GM19452 (cell line): ENCODE results near the gene MT1A.

Experiments
- ATAC-seq: cut with Tn5 transposase; IDR thresholded peaks from one replicate; pipeline ENCODE4 v1.9.1; 2021; ENCODE audit not compliant: unreplicated experiment

MT1A gene

DNA sequence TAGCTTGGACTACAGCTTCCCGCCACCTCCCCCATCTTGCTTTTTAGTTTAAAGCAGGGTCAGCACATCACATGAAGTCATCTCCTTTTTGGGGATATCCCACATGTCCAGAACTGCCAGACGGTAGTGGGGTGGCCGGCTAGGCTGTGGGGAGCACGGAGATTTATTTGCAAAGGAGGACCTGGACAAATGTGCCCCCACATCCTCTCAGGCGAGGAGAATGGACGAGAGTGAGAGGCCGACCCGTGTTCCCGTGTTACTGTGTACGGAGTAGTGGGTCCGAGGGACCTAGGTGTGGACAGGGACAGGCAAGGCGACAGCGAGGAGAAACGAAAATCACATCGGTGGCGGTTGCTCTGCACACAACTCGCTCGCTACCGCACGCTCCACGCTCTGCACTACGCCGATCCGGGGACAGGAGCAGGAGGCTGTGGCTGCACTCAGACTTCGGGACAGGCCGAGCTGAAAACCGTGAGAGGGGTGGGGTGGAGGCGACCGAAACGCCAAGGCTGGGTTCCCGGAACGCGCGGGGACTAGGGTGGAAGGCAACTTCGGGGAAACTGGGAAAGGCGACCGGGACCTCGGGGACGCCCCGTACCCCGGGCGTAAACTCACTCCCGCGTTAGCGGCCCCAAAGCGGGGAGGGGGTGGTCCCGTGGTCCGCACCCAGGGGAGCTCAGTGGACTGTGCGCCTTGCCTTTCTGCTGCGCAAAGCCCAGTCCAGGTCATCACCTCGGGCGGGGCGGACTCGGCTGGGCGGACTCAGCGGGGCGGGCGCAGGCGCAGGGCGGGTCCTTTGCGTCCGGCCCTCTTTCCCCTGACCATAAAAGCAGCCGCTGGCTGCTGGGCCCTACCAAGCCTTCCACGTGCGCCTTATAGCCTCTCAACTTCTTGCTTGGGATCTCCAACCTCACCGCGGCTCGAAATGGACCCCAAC is at the start of gene MT1A:
Gene MT1A (plus strand): TSS at position 853 of the 937 bp plus-strand sequence. CDS start 73 bp downstream, at position 926.
- ATAC-seq: no peak

DNA sequence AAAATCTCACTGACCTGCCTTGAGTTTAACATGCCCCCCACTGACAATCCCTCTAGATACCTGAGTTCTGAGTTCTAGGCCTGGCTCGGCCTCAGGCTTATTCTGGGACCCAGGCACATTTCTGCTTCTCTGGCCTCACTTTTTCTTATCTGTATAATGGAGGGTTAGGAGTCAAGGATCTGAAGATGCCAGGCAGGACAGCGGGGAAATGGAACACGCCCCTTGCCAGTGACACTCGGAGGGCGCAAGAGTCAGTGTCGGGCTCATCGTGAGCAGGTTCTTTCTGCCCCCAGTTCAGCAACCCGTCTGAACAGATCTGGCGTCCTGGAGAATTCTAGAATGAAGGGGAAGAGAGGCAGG is 49.7 kb upstream of the MT1A start:
- no peak for ATAC-seq

DNA sequence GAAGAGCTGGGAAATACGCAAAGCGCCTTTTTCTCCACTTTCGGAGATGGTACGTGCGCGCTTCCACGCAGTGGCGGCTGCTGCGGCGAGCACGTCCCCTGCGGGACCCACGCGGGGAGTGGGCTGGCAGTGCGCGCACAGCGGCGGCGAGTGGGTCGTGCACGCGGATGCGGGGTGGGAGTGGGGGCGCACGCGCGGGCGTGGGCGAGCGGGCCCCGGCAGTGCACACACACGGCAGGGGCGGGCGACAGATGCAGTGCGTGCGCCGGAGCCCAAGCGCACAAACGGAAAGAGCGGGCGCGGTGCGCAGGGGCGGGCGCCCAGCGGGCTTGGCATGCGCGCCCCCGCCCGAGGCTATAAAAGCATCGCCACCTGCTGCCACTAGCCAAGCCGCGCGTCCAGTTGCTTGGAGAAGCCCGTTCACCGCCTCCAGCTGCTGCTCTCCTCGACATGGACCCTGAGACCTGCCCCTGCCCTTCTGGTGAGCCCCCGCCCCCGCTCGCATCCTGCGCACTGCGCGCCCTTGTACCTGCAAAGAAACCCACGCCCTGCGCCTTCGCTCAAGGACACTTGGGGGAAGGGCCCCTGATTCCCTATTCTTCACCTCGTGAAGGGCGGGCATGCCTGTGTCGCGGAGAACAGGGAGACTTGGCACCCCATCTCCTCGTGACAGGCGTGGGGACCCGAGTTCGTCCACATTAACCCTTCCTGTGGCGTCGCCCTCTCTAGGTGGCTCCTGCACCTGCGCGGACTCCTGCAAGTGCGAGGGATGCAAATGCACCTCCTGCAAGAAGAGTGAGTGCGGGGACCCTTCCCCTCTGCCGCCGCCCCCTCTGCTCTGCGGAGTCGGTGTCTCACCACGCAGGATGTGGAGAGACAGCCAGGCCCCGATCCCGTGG is 49.1 kb upstream of the MT1A start, which contains the start of gene MT3:
Gene MT3 (plus strand): TSS at position 388 of the 899 bp plus-strand sequence. CDS start 63 bp downstream, at position 451.
- no peak for ATAC-seq

DNA sequence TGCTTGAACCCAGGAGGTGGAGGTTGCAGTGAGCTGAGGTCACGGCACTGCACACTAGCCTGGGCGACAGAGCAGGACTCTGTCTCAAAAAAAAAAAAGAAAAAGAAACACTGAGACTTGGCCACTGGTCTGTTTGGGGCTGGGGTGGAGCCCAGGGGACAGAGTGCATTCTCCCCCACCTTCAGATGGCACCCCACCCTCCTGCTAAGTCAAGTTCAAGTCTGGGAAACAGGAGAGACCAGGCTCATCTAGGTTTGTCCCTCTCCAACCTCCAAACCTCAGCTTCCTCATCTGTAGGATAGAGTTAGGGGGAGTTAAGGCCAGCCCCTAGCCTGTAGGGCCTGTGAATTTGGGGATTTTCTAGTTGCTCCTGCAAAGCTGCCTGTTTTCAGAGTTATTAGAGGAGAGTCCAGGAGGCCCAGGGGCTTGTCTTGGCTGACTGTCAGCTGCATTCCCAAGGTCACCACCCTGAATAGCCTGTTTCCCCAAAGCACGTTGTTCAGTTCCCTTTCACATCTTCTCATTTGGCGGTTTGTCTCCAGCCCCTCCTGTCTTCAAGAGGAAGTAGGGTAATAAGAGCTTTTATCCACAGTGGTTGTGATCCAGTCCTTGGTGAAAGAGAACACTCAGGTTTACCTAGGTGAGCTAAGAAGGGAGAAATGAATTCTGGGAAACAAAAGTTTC is 46.9 kb upstream of the MT1A start:
- ATAC-seq: no peak

DNA sequence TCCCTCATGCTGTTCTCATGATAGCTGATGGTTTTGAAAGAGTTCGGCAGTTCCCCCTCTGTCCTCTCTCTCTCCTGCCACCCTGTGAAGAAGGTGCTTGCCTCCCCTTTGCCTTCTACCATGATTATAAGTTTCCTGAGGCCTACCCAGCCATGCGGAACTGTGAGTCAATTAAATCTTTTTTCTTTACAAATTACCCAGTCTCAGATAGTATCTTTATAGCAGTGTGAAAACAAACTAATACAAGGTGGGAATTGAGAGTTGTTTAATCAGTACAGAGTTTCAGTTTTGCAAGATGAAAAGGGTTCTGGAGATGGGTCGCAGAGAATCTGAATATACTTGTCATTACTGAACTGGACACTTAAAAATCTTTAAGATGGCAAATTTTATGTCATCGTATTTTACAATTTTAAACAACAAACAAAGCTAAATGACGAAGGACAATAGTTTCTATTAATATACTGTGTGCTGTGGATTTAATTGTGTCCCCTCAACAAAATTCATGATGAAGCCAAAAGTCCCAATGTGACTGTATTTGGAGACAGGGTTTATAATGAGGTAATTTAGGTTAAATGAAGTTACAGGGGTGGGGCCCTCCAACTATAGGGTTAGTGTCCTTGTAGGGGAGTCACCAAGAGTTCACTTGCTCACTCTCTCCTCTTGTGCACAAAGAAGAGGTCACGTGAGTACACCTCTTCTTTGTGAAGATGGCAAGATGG is 44.7 kb upstream of the MT1A start:
- ATAC-seq: no peak

DNA sequence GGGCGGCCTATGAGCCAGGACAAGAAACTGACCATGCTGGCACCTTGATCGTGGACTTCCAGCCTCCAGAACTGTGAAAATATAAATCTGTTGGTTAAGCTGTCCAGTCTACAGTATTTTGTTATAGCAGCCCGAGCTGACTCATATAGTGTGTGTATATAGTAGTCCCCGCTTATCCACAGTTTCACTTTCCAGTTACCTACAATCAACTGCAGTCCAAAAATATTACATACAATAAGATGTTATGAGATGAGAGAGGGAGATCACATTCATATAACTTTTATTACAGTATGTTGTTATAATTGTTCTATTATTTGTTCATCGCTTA is 44.2 kb upstream of the MT1A start:
- ATAC-seq: no peak

DNA sequence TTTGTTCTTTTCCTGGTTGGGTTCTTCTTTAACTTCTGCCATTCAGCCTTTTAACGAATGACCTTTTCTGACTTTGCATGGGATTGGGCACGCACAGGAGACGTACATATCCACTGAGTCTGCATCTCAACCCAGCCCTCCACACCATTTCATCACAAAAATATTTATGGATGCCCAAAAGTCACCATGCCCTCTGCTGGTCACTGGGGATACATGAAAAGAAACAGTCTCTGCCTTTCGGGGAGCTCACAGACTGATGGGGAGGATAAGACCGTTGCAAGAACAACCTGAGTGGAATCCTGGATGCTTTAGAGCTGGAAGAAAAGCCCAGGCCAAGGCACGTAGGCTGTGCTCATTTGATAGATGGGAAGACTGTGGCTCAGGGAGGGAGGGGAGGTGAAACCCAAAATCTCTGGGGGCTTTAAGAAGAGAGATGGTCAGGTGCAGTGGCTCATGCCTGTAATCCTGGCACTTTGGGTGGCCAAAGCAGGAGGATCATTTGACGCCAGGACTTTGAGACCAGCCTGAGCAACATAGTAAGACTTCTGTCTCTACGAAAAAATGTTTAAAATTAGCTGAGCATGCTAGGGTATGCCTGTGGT is 38.0 kb upstream of the MT1A start:
- ATAC-seq: no peak

DNA sequence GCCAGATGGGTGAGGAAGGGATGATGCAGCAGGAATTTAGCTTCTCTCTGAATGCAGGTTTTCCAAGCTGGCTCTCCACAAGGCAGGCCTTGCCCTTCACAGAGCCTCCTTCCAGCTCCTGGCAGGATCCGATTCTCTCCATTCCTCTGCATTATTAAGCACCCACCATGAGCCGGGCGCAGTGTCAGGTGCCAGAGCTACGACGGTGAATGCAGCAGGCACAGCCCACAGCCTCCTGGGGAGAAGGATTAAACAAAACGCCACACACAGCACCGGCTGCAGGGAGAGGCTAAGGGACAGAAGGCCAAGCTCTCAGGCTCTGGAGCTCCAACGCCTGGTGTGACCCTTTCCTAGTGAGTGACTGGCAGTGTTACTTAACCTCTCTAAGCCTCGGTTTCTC is 37.1 kb upstream of the MT1A start:
- no peak for ATAC-seq

DNA sequence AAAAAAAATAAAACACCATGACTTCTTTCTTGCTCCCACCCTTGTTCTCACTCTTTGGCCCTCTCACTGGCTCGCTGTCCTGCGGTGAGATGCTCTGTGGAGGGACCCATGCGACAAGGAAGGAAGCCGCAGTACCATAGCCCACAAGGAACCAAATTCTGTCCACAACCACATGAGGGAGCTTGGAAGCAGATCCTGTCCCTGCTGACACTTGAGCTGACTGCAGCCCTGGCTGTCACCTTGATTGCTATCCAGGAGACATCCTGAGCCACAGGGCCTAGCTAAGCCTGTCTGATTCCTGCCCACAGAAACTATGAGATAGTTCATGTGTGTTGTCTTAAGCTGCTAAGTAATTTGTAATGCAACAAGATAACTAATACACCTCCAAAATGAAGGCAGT is 34.9 kb upstream of the MT1A start:
- no peak for ATAC-seq

DNA sequence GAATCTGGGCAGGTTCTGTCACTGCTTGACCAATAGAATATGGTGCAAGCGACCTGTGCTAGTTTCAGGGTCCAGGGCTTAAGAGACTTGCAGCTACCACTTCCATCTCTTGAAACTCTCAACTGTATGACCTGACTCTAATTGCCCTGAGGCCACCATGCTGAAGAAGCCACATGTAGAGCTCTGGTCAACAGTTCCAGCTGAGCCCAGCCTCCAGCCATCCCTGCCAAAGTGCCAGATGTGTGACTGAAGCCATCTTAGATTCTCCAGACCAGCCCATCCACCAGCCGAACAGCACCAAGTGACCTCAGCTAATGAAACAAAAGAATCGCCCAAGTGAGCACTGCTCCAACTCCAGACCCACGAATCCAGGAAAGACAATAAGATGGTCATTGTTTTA is 33.5 kb upstream of the MT1A start:
- no peak for ATAC-seq

DNA sequence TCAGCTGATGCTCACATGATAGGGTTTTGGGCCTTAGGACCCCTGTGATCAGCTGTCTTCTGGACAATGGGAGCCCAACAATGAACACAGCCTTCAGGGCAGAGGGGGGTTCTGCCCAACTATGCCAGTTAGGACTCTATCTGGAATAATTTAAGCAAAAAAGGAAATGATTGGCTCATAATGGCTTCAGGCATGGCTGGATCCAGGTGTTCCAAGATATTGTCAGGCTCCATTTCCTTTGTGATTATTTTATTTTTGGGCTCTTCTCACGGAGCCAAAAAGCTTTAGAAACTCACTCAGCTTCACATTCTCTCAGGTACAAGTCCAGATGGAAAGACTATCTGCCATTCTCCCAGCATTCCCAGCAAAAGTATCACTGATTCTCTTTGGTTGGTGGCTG is 33.0 kb upstream of the MT1A start:
- no peak for ATAC-seq

DNA sequence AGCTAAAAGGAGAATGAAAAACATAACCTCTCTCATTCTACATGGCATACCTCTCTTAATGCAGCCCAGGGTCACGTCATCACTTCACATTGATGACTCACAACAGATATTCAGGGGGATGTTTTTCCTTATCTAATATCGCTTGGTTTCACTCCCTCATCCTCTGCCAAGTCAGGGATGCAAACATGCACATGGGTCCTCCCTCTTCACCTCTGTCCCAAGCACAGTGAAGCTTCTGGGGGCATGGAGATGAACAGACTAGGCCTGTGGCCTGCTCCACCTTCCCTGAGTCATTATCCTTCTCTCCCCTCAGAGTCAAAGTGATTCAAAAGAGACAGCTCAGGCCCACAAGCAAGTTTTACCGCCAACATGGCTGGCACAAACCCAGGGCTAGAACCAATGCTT is 32.4 kb upstream of the MT1A start:
- no peak for ATAC-seq

DNA sequence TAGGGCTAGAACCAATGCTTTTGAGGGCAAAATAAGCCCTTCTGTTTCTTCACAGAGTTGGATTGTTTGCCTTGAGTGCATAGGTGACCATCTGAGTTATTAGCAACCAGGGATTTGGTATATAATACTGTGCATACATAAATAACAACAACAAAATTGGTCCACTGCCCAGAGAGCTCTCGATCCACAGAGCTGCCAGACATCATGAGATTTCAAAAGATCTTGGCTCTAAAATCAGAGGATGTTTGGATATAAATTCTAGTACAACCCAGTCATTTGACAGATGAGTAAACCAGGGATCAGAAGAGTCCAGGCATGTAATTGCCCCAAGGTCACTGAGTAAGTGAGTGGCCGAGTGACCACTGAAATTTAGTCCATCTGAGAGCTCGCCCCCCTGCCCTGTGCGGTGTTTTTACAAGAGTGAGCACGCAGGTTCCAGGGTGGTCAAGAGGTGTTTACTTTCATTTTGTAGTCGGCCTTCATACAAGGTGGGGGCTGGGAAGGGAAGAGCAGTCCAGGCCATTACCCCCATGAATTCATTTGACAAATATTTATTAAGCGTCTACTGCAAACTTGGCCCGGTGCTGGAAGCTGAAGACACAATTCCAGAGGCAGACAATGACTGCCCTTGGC is 31.9 kb upstream of the MT1A start:
- no peak for ATAC-seq

DNA sequence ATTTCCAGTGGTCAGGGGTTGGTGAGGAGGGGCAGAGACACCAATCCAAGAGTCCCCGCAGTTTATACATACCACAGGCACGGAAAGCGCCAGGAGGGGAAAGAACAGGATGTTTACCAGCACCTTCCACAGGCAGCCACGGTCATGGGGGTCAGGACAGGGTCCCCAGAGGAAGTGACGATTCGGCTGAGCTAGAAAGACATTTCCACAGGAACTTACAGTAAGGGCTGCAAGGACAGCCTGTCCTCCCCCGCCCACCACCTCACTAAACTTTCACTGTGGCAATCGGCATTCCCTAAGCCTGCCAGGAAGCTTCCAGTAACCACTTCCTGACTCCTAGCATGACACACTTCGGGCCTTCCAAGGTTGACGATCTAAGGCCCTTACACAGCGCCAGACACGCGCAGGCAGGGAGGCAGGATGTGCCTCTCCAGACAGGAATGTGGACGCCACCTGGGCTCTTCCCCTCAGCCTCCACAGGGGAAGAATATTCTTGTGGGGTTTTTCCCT is 31.3 kb upstream of the MT1A start:
- no peak for ATAC-seq

DNA sequence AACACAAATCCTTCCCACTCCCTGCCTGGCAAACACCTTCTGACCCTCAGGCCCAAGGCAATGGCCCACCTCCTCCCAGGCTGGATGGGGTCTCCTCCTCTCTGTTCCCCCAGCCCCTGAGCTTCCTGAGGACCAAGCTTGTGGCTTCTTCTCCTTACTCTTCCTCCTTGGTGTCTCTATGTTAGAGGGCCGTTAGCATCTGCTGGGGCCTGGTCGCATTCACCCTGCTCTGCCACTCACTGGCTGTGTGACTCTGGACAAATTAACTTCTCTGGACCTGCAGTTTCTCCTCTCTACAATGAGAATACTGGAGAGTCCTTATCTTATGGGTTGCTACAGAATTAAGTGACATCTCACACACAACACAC is 30.8 kb upstream of the MT1A start:
- ATAC-seq: no peak

DNA sequence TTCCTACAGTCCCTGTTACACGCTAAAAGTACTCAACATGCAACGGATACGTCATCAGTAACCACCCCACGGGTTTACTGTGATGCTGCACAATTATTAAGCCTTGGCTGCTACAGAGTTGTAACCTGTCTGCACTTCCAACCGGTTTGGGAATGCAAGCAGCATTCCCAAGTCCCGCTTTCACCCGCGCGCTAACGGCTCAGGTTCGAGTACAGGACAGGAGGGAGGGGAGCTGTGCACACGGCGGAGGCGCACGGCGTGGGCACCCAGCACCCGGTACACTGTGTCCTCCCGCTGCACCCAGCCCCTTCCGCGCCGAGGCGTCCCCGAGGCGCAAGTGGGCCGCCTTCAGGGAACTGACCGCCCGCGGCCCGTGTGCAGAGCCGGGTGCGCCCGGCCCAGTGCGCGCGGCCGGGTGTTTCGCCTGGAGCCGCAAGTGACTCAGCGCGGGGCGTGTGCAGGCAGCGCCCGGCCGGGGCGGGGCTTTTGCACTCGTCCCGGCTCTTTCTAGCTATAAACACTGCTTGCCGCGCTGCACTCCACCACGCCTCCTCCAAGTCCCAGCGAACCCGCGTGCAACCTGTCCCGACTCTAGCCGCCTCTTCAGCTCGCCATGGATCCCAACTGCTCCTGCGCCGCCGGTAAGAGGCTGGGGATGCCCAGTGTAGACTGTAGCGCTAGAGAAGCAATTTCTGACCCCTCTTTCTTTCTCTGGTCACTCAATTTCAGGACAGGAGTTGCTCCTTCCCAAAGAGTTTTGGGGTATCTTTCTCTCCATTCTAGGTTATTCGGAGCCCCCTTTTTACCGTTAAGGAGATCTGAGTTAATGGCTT is 30.2 kb upstream of the MT1A start, which contains the start of gene MT2A:
Gene MT2A (plus strand): TSS at position 542 of the 833 bp plus-strand sequence. CDS start 72 bp downstream, at position 614.
- peak; percentile 85 for ATAC-seq

DNA sequence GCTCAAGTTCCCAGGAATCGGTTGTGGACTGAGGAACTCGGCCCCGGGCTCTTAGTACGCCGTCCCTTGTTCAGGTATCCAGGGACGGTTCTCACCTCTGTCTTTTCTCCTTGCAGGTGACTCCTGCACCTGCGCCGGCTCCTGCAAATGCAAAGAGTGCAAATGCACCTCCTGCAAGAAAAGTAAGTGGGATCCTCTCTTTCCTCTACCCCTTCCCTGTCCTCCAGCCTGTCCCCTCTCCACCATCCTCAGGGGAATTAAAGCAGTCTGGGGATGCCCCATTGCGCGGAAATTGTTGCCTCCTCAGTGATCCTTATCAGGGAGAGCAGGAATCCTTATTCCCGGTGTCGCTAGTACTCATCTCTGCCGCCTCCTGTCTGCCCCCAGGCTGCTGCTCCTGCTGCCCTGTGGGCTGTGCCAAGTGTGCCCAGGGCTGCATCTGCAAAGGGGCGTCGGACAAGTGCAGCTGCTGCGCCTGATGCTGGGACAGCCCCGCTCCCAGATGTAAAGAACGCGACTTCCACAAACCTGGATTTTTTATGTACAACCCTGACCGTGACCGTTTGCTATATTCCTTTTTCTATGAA is 29.5 kb upstream of the MT1A start:
- no peak for ATAC-seq

DNA sequence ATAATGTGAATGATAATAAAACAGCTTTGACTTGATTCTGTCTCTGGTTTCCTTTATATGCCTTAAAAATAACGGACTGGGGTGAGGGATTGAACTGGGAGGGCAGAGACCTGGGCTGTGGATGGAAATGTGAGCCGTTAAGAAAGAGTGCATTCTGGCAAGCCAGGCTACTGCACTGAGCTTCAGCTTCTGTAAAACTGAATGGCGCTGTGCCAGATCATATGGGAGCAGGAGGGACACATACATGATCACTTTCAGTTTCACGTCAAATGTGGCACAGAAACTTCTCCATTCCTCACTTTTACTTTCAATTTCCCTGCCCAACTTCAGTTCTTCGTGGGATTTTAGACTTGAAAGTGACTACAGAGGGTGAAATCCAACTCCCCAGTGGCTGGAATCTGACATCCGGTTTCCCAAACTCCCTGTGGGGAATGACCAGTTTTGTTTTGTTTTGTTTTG is 29.0 kb upstream of the MT1A start:
- peak; percentile 50 for ATAC-seq
